ENCODE results near the gene C10orf53.

The C10orf53 gene

DNA sequence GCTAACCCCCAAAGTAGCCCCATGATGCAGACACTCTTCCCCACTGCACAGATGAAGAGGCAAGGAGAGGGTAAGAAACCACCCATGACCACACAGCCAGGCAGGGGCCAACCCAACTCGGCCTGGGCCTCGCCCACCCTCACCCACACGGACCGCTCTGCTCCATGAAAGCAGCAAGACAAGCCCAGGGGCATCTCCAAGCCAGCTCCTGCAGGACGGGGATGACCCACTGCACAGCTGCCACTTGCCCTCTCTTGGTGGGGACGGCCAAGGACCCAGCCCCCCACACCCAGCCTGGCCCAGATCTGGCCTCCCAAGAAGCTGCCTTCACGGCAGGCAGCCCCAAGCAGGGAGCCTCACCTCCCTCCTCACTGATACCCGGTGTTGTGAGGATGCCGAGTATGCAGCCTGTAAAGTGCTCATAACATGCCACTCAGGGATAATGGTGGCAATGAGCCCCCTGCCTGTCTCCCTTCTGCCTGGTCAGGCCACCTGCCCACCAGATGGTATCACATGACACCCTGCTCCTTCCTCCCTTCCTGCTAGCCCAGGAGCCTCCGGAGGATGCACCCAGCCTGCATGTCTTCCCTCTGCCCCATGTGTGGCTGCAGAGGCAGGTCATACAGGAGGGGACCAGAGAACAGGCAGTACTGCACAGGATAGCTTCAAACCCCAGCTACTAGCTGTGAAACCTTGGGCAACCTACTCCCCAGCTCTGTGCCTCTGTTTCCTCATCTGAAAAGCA, 59.3 kb downstream of the C10orf53 start:
- DNase-seq = no peak

DNA sequence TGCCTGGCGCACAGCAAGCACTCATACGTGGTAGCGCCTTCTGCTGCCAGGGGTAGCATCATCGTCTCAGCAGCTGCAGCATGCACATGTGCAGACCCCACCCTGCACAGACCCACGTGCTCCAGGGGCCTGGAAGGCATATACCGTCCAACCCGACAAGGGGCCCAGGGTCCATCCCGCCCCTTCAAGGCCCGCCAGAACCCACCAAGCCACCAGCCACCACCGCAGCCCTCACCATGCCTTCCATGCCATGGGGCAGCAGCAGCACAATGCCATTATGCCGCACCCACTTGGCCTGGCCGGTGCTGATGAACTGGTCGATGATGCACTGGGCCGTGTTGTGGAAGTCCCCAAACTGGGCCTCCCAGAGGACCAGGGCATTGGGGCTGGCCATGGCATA, 60.0 kb downstream of the C10orf53 start:
- no peak for DNase-seq

DNA sequence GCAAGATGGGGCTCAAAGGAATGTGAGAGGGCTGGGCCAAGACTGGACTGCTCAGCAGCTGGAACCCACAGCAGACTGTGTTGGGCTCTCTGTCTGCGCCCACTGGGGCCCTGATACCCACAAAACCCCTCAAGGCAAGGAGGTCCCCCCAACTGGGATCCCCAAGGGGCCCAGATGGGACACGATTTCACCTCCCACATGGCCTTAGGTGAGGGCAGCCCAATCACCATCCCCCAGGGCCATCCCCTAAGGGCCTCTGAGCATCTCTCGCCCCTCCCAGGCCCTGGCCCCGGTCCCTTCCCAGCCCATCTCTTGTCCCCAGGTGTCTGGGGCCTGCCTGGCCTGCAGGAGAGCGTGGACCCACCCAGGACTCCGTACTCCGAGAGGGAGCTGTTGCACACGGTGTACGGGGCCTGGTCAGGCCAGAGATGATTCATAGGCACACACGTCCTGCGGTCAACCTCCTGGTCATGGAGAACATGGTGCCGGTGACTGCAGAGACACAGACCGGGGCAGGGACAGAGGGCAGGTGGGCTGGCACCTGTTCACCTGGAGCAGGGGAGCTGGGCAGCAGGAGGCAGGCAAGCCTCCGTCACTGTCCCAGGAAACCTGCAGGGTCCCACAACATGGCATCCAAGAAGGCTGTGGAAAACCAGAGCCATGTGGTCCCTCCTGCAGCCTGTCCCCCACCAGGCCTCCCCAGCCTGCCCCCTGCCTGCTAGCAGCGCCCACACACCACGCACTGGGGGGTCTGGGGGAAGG, 61.1 kb downstream of the C10orf53 start:
- DNase-seq = no peak

- no peak for DNase-seq
Measured at GRCh38 chr10:49741108-49741995, 61.9 kb downstream of the C10orf53 start.

GRCh38 chr10:49742683-49743463, 63.4 kb downstream of the C10orf53 start:
- DNase-seq = no peak

DNA sequence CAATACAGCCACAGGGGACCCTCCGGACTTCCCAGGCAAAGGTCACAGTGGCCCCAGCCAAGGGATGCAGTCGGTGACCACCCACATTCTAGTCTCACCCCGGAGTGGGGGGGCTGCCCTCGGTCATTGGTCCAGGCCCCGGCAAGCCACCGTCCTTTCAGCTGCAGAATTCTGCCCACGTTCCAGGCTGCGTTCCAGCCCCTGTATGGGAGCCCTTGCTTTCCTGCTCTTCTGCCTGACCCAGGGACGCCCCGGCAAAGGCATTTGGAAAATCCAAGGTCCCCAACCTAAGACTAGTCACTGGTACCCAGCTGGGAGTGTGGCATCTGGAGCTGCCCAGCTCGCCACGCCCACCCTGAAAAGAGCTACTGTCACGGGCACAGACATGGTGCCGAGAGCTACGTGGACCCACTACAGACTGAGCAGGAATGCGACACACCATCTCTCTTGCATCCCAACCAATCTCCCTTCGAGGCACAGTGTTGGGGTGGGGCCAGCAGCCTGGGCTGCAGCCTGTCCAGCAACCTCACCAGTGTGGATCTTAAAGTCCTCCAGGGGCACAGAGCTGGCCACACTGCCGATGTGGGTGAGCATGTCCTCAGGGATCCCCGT, 64.1 kb downstream of the C10orf53 start:
- no peak for DNase-seq

- no peak for DNase-seq
Measured at GRCh38 chr10:49744091-49744685, 64.7 kb downstream of the C10orf53 start.

DNA sequence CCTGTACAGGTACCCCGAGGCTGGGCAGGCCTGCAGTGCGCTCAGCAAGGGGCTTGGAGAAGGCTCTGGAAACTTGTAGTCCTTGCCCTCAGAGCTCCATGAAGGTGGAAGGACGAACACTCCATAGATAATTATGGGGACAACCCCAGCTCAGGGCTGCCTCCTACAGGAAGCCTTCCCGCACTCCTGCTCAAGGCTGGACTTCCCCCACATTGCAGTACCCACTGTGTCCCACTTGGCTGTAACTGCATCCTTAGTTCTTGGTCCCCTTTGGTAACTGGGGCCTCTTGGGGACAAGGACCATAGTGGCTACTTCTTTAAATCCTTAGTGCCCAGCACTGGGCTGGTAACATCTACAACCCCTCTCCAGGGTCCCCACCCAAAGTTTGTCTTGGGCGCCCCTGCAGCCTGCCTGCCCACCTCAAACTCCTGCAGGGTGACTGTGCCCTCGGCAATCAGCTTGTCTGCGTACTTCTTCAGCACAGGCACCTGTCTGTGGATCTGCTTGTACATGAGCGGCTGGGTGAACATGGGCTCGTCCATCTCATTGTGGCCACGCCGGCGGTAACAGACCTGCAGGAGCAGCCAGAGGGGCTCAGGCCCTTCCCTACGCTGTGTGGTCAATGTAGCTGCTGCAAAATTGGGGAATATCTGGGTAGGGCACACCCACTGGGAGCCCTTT, 65.6 kb downstream of the C10orf53 start:
- no peak for DNase-seq

GRCh38 chr10:49745756-49746155, 66.3 kb downstream of the C10orf53 start:
- DNase-seq = no peak

DNA sequence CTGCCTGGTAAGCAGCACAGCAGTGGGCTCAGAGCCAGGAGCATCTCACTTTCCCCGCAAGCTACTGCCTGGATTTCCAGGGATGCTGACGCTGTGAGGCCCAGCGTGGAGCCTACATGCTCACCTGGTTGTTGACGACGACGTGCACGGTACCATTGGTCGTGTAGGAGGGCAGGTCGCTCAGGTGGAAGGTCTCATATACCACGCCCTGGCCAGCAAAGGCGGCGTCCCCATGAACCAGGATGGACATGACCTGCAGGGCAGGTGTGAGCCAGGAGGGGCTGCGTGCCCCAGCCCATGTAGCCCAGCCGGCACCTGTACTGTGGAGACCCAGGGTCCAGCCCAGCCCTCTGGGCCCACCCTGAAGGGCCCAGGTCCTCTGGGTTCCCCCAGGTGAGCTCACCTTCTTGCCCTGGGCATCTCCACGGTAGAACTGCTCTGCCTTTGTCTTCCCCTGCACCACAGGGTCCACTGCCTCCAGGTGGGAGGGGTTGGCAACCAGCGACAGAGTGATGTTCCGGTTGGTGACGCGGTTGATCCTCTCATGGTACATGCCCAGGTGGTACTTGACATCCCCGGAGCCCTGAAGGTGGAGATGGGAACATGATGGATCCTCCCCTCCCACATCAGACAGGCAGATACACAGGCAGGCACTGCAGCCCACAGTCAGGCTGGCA, 67.3 kb downstream of the C10orf53 start:
- no peak for DNase-seq

Data from NCI-H2171 treated with DMSO at 0.1 percent for 48 hours (cell line).